RWPE1 (cell line): ENCODE data around the gene FBXL17.

Experiments
- CTCF ChIA-PET: fragments of 350-600 bp; sonication (Branson Sonifier 250); formaldehyde crosslinking; extraction: SDS; loops from one replicate; lab custom pipeline; 2021; lab: Yijun Ruan, JAX
- POLR2A ChIA-PET: fragments of 400-600 bp; formaldehyde crosslinking; extraction: SDS; loops from one replicate; lab custom pipeline; 2020; ENCODE audit warnings: antibody characterized with exemption; ENCODE audit not compliant: low non-redundant PET; lab: Yijun Ruan, JAX
- DNase-seq: peaks from one replicate; pipeline ENCODE4 v3.0.0; 2012; ENCODE audit warnings: low spot score
- H3K27ac ChIP-seq: fragments of 450-650 bp; 2 replicates; pipeline ENCODE4 v1.5.1; 2017
- TF ChIP-seq, protein P1 (sequence below): fragments of 450-650 bp; conservative IDR thresholded peaks from 2 replicates; pipeline ENCODE4 v1.5.1; 2017; ENCODE audit warnings: low read depth, mild to moderate bottlenecking

The FBXL17 gene

DNA sequence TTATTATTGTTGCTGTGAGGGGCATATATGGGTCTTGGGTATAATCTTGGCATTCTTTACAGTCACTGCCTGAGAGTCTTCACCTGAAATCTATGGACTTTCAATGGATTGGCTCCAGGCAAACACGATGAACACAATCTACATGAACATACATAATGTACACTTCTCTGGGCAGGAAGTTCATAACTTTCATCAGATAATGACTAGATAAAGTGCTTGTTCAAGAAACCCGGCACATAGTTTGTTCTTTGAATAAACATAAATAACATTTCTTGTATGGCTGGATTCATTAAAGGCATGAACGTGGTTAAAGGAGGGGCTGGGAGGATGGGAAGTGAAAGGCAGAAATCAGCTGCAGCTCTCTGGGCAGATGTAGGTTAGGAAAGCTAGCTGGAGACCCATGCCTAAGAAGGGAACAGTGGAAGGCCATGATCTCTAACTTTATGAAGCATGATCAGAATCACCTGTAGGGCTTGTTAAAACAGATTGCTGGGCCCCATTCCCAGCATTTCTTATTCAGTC lies 404.3 kb downstream of the FBXL17 start:
- CTCF ChIA-PET = interaction anchor here (0.6 kb wide), 1 partner anchor 92 kb away, joined by 3 read pairs; no protein-coding TSS in a partner anchor
- TF ChIP-seq, protein P1, sequence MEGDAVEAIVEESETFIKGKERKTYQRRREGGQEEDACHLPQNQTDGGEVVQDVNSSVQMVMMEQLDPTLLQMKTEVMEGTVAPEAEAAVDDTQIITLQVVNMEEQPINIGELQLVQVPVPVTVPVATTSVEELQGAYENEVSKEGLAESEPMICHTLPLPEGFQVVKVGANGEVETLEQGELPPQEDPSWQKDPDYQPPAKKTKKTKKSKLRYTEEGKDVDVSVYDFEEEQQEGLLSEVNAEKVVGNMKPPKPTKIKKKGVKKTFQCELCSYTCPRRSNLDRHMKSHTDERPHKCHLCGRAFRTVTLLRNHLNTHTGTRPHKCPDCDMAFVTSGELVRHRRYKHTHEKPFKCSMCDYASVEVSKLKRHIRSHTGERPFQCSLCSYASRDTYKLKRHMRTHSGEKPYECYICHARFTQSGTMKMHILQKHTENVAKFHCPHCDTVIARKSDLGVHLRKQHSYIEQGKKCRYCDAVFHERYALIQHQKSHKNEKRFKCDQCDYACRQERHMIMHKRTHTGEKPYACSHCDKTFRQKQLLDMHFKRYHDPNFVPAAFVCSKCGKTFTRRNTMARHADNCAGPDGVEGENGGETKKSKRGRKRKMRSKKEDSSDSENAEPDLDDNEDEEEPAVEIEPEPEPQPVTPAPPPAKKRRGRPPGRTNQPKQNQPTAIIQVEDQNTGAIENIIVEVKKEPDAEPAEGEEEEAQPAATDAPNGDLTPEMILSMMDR = no peak
- DNase-seq = no peak
- POLR2A ChIA-PET = no interaction called here
- no peak overlapping the region for H3K27ac ChIP-seq

DNA sequence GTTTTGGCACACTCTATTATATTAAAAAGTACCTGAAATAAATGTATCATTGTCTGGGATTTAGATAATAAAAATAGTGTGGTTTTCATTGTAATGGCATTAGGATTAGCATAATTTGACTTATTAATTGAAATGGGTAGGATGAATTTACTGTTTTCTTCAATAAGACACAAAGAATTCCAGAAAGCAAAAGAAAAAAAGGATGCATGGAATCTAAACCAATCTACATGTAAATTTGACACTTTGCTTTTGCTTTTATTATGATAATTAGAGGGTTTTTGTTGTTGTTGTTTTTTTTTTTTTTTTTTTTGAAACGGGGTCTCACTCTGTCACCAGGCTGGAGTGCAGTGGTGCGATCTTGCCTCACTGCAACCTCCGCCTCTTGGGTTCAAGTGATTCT lies 406.3 kb downstream of the FBXL17 start:
- no peak for DNase-seq
- TF ChIP-seq, protein P1 = no peak
- POLR2A ChIA-PET = no interaction called here
- CTCF ChIA-PET = interaction anchor here (0.6 kb wide), 1 partner anchor 1846 kb away, joined by 3 read pairs; no protein-coding TSS in a partner anchor
- H3K27ac ChIP-seq = no peak overlapping the region

DNA sequence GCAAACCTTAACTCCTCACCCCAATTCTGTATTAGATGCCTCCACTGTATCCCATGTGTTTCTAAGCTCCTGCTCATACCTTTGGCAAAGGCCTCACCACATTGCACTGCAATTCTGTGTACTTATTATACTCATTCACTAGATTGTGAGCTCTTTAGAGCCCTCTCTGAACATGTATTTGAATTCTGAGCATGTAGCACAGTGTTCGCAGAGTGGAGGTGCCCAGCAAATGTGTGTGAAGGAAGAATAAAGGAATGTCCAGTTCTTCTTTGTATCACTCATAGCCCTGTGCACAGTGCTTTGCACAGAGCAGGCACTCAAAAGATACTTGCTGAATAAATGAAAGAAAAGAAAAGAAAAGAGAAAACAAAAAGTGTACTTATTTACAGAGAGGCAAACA lies 410.1 kb downstream of the FBXL17 start:
- DNase-seq = no peak
- POLR2A ChIA-PET = no interaction called here

DNA sequence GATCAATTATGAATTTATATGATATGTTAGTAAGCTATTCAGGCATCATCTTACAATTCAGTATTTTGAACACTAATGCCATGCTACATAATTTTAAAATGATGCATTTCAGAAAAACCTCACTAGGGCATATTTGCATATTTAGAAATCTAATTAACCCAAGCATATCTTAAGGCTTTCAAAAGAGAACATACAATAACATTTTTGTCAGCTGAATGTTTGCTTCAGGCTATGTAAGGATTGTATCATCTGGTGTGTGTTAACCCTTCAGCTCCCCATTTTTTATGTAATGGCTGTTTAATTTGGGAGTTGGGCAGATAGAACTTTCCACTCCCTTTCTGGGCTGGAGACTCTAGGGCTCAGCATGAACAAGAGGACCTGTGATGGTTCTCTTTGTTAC lies 412.1 kb downstream of the FBXL17 start:
- no peak overlapping the region for H3K27ac ChIP-seq
- TF ChIP-seq, protein P1 = no peak
- no peak for DNase-seq
- ChIA-PET CTCF (no interaction called here), POLR2A (no interaction called here)

More for the DNA sequence above, 410.1 kb downstream of the FBXL17 start:
- H3K27ac ChIP-seq = no peak overlapping the region
- TF ChIP-seq, protein P1 = no peak
- CTCF ChIA-PET = no interaction called here

DNA sequence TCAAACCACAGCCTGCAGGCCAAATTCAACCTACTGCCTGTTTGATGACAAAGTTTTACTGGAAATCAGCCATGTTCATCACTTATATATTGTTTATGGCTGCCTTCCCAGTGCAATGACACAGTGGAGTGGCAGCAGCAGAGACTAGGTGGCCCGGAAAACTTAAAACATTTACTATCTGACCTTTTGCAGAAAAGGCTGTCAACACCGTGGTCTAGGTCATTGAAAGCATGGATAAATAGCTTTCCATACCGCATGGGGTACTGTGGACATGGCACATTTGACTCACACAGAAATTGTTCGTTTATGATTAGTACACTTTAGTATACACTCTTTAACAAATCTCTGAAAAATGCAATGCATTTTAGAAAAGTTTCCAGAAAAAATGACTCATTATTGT lies 412.9 kb downstream of the FBXL17 start:
- CTCF ChIA-PET = no interaction called here
- no peak for DNase-seq
- POLR2A ChIA-PET = no interaction called here
- TF ChIP-seq, protein P1 = no peak
- no peak overlapping the region for H3K27ac ChIP-seq

DNA sequence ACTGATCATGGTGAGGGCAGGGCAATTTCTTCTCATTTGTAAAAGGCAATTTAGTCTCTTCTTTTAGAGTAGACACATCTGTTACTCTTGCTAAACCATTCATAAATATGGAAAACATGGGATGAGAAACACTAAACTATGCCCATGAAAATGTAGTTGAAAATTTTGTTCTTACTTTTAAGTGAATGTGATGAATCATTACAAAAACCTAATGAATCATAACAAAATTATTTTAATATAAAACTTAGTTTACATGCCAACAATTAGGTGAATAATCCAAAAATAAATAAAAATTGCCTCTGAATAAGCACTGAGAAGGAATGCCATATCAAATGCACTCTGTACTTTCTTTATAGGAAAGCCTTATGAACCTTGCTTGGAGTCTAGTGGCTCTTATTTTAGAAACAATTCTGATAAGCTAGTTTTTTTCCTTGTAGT lies 413.5 kb downstream of the FBXL17 start:
- TF ChIP-seq, protein P1 = no peak
- no peak for DNase-seq
- H3K27ac ChIP-seq = no peak overlapping the region
- ChIA-PET POLR2A (no interaction called here), CTCF (no interaction called here)
